ENCODE data around the gene WDHD1. TPM values are rescaled to one million over a fixed set of nuclear protein-coding genes. Genes with fewer than 3 reads are reported as not detected.
A peak's percentile ranks its signal among the peaks of the same experiment; 100 is the strongest.
"Not testable (repeated sequence)": the region's sequence is repeated elsewhere in the genome, so short reads cannot be mapped to it uniquely, and the experiment has no call there.

WDHD1 gene
- total RNA-seq, 1 experiment from 2014 or later: 27.7 TPM

- Mint-ChIP-seq H3K4me3 (ENCODE audit: low read depth, unreplicated experiment) (no peak overlapping the region), H3K9me3 (ENCODE audit: low read depth, unreplicated experiment) (no peaks in the 10 kb centered on the region), H3K4me1 (ENCODE audit: low read depth, unreplicated experiment) (peaks cover 5% of the 10 kb centered on the region), H3K36me3 (ENCODE audit: insufficient read depth, unreplicated experiment) (no peaks in the 10 kb centered on the region), H3K27me3 (ENCODE audit: unreplicated experiment) (no peaks in the 10 kb centered on the region), H3K27ac (ENCODE audit: unreplicated experiment) (no peak overlapping the region)
- no peak for DNase-seq
- TF ChIP-seq CTCF (IDR thresholded peaks at IDR 0.05; ENCODE audit: unreplicated experiment): no peak
- CTCF ChIA-PET: no interaction called here
- intact Hi-C loops (cut with micrococcal nuclease; ENCODE audit: unreplicated experiment): no loop called here
- BruUV-seq (replicated peaks): TSS peak; percentile 4
Measured at GRCh38 chr14:55043528-55043927, 16.6 kb upstream of the WDHD1 start.

DNA sequence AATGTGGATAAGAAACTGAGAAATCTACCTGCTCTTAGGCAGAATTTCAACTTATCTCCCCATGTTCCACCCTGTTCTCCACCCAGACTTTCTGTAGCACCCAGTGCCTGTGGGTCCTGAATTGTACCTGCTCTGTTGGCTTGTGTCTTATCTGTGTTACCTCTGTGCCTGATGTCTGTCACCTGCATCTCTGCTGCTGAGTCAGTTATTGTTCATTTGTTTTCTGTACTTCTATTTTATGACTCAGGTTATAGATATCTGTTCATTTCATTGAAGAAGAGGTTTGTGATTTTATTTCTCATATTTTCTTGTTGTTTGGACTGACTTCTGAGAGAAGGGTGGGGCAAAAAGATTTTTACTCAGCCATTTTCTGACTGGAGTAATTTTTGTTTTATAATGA, 11.8 kb upstream of the WDHD1 start:
- intact Hi-C loops (cut with micrococcal nuclease; ENCODE audit: unreplicated experiment): no loop called here
- Mint-ChIP-seq H3K27ac (ENCODE audit: unreplicated experiment) (no peak overlapping the region), H3K27me3 (ENCODE audit: unreplicated experiment) (no peaks in the 10 kb centered on the region), H3K9me3 (ENCODE audit: low read depth, unreplicated experiment) (no peaks in the 10 kb centered on the region), H3K4me3 (ENCODE audit: low read depth, unreplicated experiment) (no peak overlapping the region), H3K4me1 (ENCODE audit: low read depth, unreplicated experiment) (peaks cover 9% of the 10 kb centered on the region), H3K36me3 (ENCODE audit: insufficient read depth, unreplicated experiment) (peaks cover 19% of the 10 kb centered on the region)
- DNase-seq: no peak
- TF ChIP-seq CTCF (IDR thresholded peaks at IDR 0.05; ENCODE audit: unreplicated experiment): no peak
- CTCF ChIA-PET: no interaction called here
- no TSS peak for BruUV-seq (replicated peaks)

GRCh38 chr14:55037995-55038394, 11.1 kb upstream of the WDHD1 start:
- H3K27me3 Mint-ChIP-seq (ENCODE audit: unreplicated experiment); H3K4me3 Mint-ChIP-seq (ENCODE audit: low read depth, unreplicated experiment); intact Hi-C loops (cut with micrococcal nuclease; ENCODE audit: unreplicated experiment); DNase-seq; BruUV-seq (replicated peaks); H3K4me1 Mint-ChIP-seq (ENCODE audit: low read depth, unreplicated experiment); H3K9me3 Mint-ChIP-seq (ENCODE audit: low read depth, unreplicated experiment); CTCF ChIA-PET; H3K27ac Mint-ChIP-seq (ENCODE audit: unreplicated experiment): not testable (repeated sequence)
- peaks cover 19% of the 10 kb centered on the region for H3K36me3 Mint-ChIP-seq (ENCODE audit: insufficient read depth, unreplicated experiment)

- no peaks in the 10 kb centered on the region for H3K9me3 Mint-ChIP-seq (ENCODE audit: low read depth, unreplicated experiment)
- no peak for DNase-seq
- H3K27me3 Mint-ChIP-seq (ENCODE audit: unreplicated experiment): no peaks in the 10 kb centered on the region
- peaks cover 28% of the 10 kb centered on the region for H3K36me3 Mint-ChIP-seq (ENCODE audit: insufficient read depth, unreplicated experiment)
- TF ChIP-seq CTCF (IDR thresholded peaks at IDR 0.05; ENCODE audit: unreplicated experiment): no peak
- H3K4me1 Mint-ChIP-seq (ENCODE audit: low read depth, unreplicated experiment): peaks cover 9% of the 10 kb centered on the region
- H3K4me3 Mint-ChIP-seq (ENCODE audit: low read depth, unreplicated experiment): no peak overlapping the region
- CTCF ChIA-PET: interaction anchor here (1.5 kb wide), 1 partner anchor 20 kb away, joined by 4 read pairs; the partner anchor contains the start of gene MAPK1IP1L
- H3K27ac Mint-ChIP-seq (ENCODE audit: unreplicated experiment): no peak overlapping the region
- intact Hi-C loops (cut with micrococcal nuclease; ENCODE audit: unreplicated experiment): no loop called here
- no TSS peak for BruUV-seq (replicated peaks)
Measured at GRCh38 chr14:55031190-55031589, 4.3 kb upstream of the WDHD1 start.

GRCh38 chr14:55028476-55028875, 1.6 kb upstream of the WDHD1 start:
- Mint-ChIP-seq H3K36me3 (ENCODE audit: insufficient read depth, unreplicated experiment) (peaks cover 34% of the 10 kb centered on the region), H3K4me3 (ENCODE audit: low read depth, unreplicated experiment) (peak overlapping the region; percentile 89), H3K4me1 (ENCODE audit: low read depth, unreplicated experiment) (peaks cover 32% of the 10 kb centered on the region), H3K27me3 (ENCODE audit: unreplicated experiment) (no peaks in the 10 kb centered on the region), H3K27ac (ENCODE audit: unreplicated experiment) (peak overlapping the region; percentile 23), H3K9me3 (ENCODE audit: low read depth, unreplicated experiment) (no peaks in the 10 kb centered on the region)
- CTCF ChIA-PET: no interaction called here
- intact Hi-C loops (cut with micrococcal nuclease; ENCODE audit: unreplicated experiment): no loop called here
- no peak for DNase-seq
- TF ChIP-seq CTCF (IDR thresholded peaks at IDR 0.05; ENCODE audit: unreplicated experiment): no peak
- no TSS peak for BruUV-seq (replicated peaks)
